Neural progenitor cell (in vitro differentiated cells): Measurements from ENCODE around the gene FAM118A.
A peak's percentile ranks its signal among the peaks of the same experiment; 100 is the strongest.

Experiments
- CTCF ChIP-seq: fragments of 200-600 bp; sonication (generic); IDR thresholded peaks from 2 replicates; pipeline ENCODE4 v1.5.1; 2017; ENCODE audit warnings: antibody characterized with exemption, mild to moderate bottlenecking
- EZH2 ChIP-seq: fragments of 200-600 bp; sonication (generic); IDR thresholded peaks from 2 replicates; pipeline ENCODE4 v1.6.1; 2017; ENCODE audit warnings: antibody characterized with exemption, mild to moderate bottlenecking, moderate library complexity
- EZH2phosphoT487 ChIP-seq: fragments of 200-600 bp; sonication (generic); IDR thresholded peaks from 2 replicates; pipeline ENCODE4 v1.6.1; 2017; ENCODE audit warnings: antibody characterized with exemption

GRCh38 chr22:45263463-45264269, 46.1 kb upstream of the FAM118A start:
- peak; percentile 71 for TF ChIP-seq CTCF
- no peak for TF ChIP-seq EZH2
- TF ChIP-seq EZH2phosphoT487 = no peak
